Smooth muscle cell (in vitro differentiated cells): ENCODE results near the gene ZNF580. TPM values are rescaled to one million over a fixed set of nuclear protein-coding genes. Genes with fewer than 3 reads are reported as not detected.
A peak's percentile ranks its signal among the peaks of the same experiment; 100 is the strongest.

ENCODE experiments used
- DNase-seq: peaks from one replicate; lab custom pipeline; 2025; ENCODE audit not compliant: unreplicated experiment; lab: John Stamatoyannopoulos, UW
- H2AFZ ChIP-seq: fragments of 200-600 bp; sonication (generic); 2 replicates; pipeline ENCODE4 v1.6.0; 2016; ENCODE audit warnings: antibody characterized with exemption, low read depth, mild to moderate bottlenecking
- H3F3A ChIP-seq: fragments of 200-600 bp; sonication (generic); 2 replicates; pipeline ENCODE4 v1.6.0; 2017; ENCODE audit warnings: antibody characterized with exemption, low read depth
- H3K27ac ChIP-seq: fragments of 200-600 bp; sonication (generic); 2 replicates; pipeline ENCODE4 v1.5.1; 2016; ENCODE audit warnings: low read depth, mild to moderate bottlenecking
- H3K27me3 ChIP-seq: fragments of 200-600 bp; sonication (generic); 2 replicates; pipeline ENCODE4 v1.6.1; 2016; ENCODE audit warnings: low read depth, mild to moderate bottlenecking
- H3K36me3 ChIP-seq: fragments of 200-600 bp; sonication (generic); 2 replicates; pipeline ENCODE4 v1.5.1; 2016; ENCODE audit warnings: low read depth
- H3K4me1 ChIP-seq: fragments of 200-600 bp; sonication (generic); 2 replicates; pipeline ENCODE4 v1.5.1; 2016; ENCODE audit warnings: low read depth
- H3K4me2 ChIP-seq: fragments of 200-600 bp; sonication (generic); 2 replicates; pipeline ENCODE4 v1.6.0; 2016; ENCODE audit warnings: mild to moderate bottlenecking
- H3K4me3 ChIP-seq: fragments of 200-600 bp; sonication (generic); 2 replicates; pipeline ENCODE4 v1.5.1; 2016; ENCODE audit warnings: mild to moderate bottlenecking
- H3K79me2 ChIP-seq: fragments of 200-600 bp; sonication (generic); 2 replicates; pipeline ENCODE4 v1.6.0; 2016; ENCODE audit warnings: low read depth, mild to moderate bottlenecking
- H3K9ac ChIP-seq: fragments of 200-600 bp; sonication (generic); 2 replicates; pipeline ENCODE4 v1.6.0; 2016; ENCODE audit warnings: low read depth
- H3K9me3 ChIP-seq: fragments of 200-600 bp; sonication (generic); replicated peaks from 2 replicates; pipeline ENCODE4 v1.5.1; 2016; ENCODE audit warnings: low read depth
- H4K20me1 ChIP-seq: fragments of 200-600 bp; sonication (generic); 2 replicates; pipeline ENCODE4 v1.6.0; 2016; ENCODE audit warnings: low read depth
- WGBS: methylation state at CpG from one replicate; pipeline ENCODE4 v1.1.7; 2016; ENCODE audit warnings: low lambda C conversion rate; 5-methylcytosine and 5-hydroxymethylcytosine counted together
- polyA plus RNA-seq: library from polyadenylated mRNA; unstranded; fragments of >200 nt; fragmentation: Nextera tagmentation; extraction: Ambion mirVana; gene quantifications from 2 replicates; pipeline ENCODE4 v1.2.1, GENCODE V29; 2016
- total RNA-seq: library from RNA; depleted of rRNA; stranded (reverse); fragments of >200 nt; gene quantifications from 2 replicates; pipeline ENCODE4 v1.2.3, GENCODE V29; 2014
- TF ChIP-seq, protein P1 (sequence below): fragments of 200-600 bp; sonication (generic); IDR thresholded peaks from 2 replicates; pipeline ENCODE4 v1.5.1; 2017; ENCODE audit warnings: borderline replicate concordance, mild to moderate bottlenecking, antibody characterized with exemption; ENCODE audit not compliant: insufficient read depth, poor library complexity, severe bottlenecking

Gene ZNF580
- total and polyA plus RNA-seq, 2 experiments from 2014 or later: 11.9 to 76.8 TPM

- Histone ChIP-seq H3K36me3 (no peaks in the 10 kb centered on the region), H3F3A (peaks cover 12% of the 10 kb centered on the region), H3K9me3 (no peaks in the 10 kb centered on the region), H3K79me2 (no peaks in the 10 kb centered on the region), H3K27me3 (no peaks in the 10 kb centered on the region), H4K20me1 (peaks cover 8% of the 10 kb centered on the region), H3K4me2 (peak overlapping the region; percentile 56), H3K4me1 (no peaks in the 10 kb centered on the region), H3K9ac (no peak overlapping the region), H3K4me3 (peak overlapping the region; percentile 63), H3K27ac (peak overlapping the region; percentile 40), H2AFZ (no peak overlapping the region)
- TF ChIP-seq, protein P1, sequence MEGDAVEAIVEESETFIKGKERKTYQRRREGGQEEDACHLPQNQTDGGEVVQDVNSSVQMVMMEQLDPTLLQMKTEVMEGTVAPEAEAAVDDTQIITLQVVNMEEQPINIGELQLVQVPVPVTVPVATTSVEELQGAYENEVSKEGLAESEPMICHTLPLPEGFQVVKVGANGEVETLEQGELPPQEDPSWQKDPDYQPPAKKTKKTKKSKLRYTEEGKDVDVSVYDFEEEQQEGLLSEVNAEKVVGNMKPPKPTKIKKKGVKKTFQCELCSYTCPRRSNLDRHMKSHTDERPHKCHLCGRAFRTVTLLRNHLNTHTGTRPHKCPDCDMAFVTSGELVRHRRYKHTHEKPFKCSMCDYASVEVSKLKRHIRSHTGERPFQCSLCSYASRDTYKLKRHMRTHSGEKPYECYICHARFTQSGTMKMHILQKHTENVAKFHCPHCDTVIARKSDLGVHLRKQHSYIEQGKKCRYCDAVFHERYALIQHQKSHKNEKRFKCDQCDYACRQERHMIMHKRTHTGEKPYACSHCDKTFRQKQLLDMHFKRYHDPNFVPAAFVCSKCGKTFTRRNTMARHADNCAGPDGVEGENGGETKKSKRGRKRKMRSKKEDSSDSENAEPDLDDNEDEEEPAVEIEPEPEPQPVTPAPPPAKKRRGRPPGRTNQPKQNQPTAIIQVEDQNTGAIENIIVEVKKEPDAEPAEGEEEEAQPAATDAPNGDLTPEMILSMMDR: no peak
- DNase-seq: no peak
- WGBS: 79% methylated on average over 7 of the region's 7 CpGs
Measured at GRCh38 chr19:55623561-55623960, 17.2 kb upstream of the ZNF580 start.

DNA sequence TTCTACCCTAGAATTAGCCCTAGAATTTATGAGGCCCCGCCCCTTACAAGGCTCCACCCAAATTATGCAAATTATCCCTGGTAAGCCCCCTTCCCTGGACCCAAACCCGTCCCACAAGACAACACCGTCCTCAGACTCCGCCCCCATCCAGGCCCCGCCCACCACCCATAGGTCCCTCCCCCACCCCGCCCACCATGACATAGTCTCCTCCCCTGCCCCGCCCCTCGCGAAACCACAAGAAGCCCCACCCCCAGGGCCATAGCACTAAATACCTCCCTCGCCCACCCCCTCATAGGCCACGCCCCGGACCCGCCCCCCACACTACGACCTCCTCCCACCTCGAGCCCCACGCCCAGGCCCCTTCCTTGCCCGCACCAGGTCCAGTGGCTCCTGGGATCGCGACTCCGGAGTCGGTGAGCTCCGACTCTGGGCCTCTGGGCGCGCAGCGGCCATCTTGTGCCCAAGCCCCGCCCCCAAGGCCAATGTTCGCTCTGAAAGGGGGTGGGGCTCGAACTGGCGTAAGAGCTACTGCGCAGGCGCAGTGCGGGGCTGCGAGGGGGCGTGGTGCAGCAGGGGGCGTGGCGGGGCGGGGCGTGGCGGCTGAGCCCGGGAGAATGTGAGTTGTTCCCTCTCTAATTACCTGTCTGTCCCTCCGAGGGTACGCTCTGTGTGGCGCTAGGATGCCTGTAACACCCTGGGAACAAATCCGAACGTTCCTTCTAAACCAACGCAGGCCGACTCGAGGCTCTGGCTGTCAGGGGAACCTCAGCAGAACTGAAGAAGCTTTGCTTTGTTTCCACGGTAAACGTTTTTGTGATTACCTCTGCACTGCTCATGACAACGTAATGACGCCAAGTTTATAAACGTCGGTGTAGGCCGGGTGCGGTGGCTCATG, 16.4 kb upstream of the ZNF580 start, which contains the start of gene ZNF784:
Gene ZNF784, minus strand, starts transcription at position 458 of the 895 bp plus-strand sequence. Its CDS starts 5 bp downstream, at position 453.
- H3K4me1 ChIP-seq: no peaks in the 10 kb centered on the region
- H3K4me3 ChIP-seq: peak within 1 kb of the TSS; percentile 63
- H3K36me3 ChIP-seq: no peaks in the 10 kb centered on the region
- peak within 1 kb of the TSS; percentile 97 for H3K4me2 ChIP-seq
- TF ChIP-seq, protein P1: no peak
- H3K27ac ChIP-seq: peak within 1 kb of the TSS; percentile 92
- DNase-seq: peak; percentile 95
- peaks cover 12% of the 10 kb centered on the region for H3F3A ChIP-seq
- no peaks in the 10 kb centered on the region for H3K79me2 ChIP-seq
- peak within 1 kb of the TSS; percentile 96 for H2AFZ ChIP-seq
- 6% methylated on average over 37 of the region's 56 CpGs for WGBS
- peaks cover 8% of the 10 kb centered on the region for H4K20me1 ChIP-seq
- peak within 1 kb of the TSS; percentile 91 for H3K9ac ChIP-seq
- no peaks in the 10 kb centered on the region for H3K9me3 ChIP-seq
- H3K27me3 ChIP-seq: no peaks in the 10 kb centered on the region

GRCh38 chr19:55625004-55625326, 15.8 kb upstream of the ZNF580 start:
- Histone ChIP-seq H3K4me2 (peak overlapping the region; percentile 97), H3K36me3 (no peaks in the 10 kb centered on the region), H2AFZ (peak overlapping the region; percentile 96), H3K79me2 (no peaks in the 10 kb centered on the region), H3K4me3 (peak overlapping the region; percentile 63), H3F3A (peaks cover 12% of the 10 kb centered on the region), H3K27ac (peak overlapping the region; percentile 92), H3K9ac (peak overlapping the region; percentile 91), H3K27me3 (no peaks in the 10 kb centered on the region), H3K9me3 (no peaks in the 10 kb centered on the region), H3K4me1 (no peaks in the 10 kb centered on the region), H4K20me1 (peaks cover 8% of the 10 kb centered on the region)
- no peak for DNase-seq
- 70% methylated on average over 10 of the region's 11 CpGs for WGBS
- TF ChIP-seq, protein P1: no peak
